H1 (cell line): ENCODE data around the gene NTN1. TPM values are rescaled to one million over a fixed set of nuclear protein-coding genes. Genes with fewer than 3 reads are reported as not detected.

Source experiments
- CTCF ChIA-PET: fragments of 300-600 bp; sonication (Branson Sonifier 250); formaldehyde crosslinking; loops from one replicate; lab custom pipeline; 2021; ENCODE audit not compliant: partially characterized antibody; lab: Charles Lee
- POLR2A ChIA-PET: fragments of 300-600 bp; sonication (Branson Sonifier 250); formaldehyde crosslinking; loops from one replicate; lab custom pipeline; 2021; ENCODE audit warnings: inconsistent platforms; ENCODE audit not compliant: partially characterized antibody; lab: Charles Lee
- DNase-seq, 2 experiments: peaks; one replicate each; pipeline versions ENCODE4 v3.0.0 to v3.0.0-alpha.2; 2010 to 2022; ENCODE audit warnings: low spot score in 2 of 2, low read depth in 1 of 2, mixed read lengths in 1 of 2
- FAIRE-seq: peaks from 2 replicates; lab custom pipeline; 2011; peaks lifted over from hg19 to GRCh38; lab: Jason Lieb, UNC
- H2AFZ ChIP-seq: 2 replicates; pipeline ENCODE4 v1.8.1; 2012; ENCODE audit warnings: low read length, inconsistent platforms
- H2AK5ac ChIP-seq: 2 replicates; pipeline ENCODE4 v1.6.1; 2013; ENCODE audit warnings: low read depth, low read length
- H2BK120ac ChIP-seq: replicated peaks from 2 replicates; pipeline ENCODE3; 2013; ENCODE audit warnings: low read depth, low read length, inconsistent platforms
- H2BK12ac ChIP-seq: 2 replicates; pipeline ENCODE4 v1.6.1; 2013; ENCODE audit warnings: low read depth, low read length
- H2BK15ac ChIP-seq: 2 replicates; pipeline ENCODE4 v1.6.1; 2013; ENCODE audit warnings: low read length
- H2BK20ac ChIP-seq: 2 replicates; pipeline ENCODE4 v1.6.1; 2013; ENCODE audit warnings: low read length
- H2BK5ac ChIP-seq: 2 replicates; pipeline ENCODE4 v1.6.1; 2013; ENCODE audit warnings: low read depth, low read length
- H3K14ac ChIP-seq: 2 replicates; pipeline ENCODE4 v1.6.1; 2013; ENCODE audit warnings: inconsistent platforms; ENCODE audit not compliant: insufficient read length
- H3K18ac ChIP-seq: 2 replicates; pipeline ENCODE4 v1.6.1; 2013; ENCODE audit warnings: low read length; ENCODE audit errors: extremely low read depth
- H3K23ac ChIP-seq: 2 replicates; pipeline ENCODE4 v1.6.1; 2013; ENCODE audit warnings: inconsistent platforms; ENCODE audit not compliant: insufficient read length
- H3K23me2 ChIP-seq: 2 replicates; pipeline ENCODE4 v1.6.1; 2013; ENCODE audit warnings: low read depth, low read length
- H3K27ac ChIP-seq: 2 replicates; pipeline ENCODE4 v1.6.1; 2011; ENCODE audit warnings: low read depth, low read length, inconsistent platforms
- H3K27me3 ChIP-seq, 4 experiments: replicated peaks in 1 of 4; 1 replicate in 1 of 4; 2 replicates in 3 of 4; pipeline versions ENCODE4 v1.6.1 to v1.8.1; 2011 to 2013; ENCODE audit warnings: low read length in 3 of 4, mild to moderate bottlenecking in 3 of 4, inconsistent platforms in 2 of 4, mixed read lengths in 2 of 4, moderate library complexity in 1 of 4; ENCODE audit not compliant: control insufficient read depth in 3 of 4, insufficient read depth in 3 of 4; ENCODE audit errors: extremely low read depth in 1 of 4
- H3K36me3 ChIP-seq, 4 experiments: 2 replicates each; pipeline versions ENCODE4 v1.6.1 to v1.8.1; 2011 to 2013; ENCODE audit warnings: mild to moderate bottlenecking in 4 of 4, low read length in 3 of 4, moderate library complexity in 2 of 4, control low read depth in 1 of 4, inconsistent platforms in 1 of 4; ENCODE audit not compliant: insufficient read depth in 4 of 4, control insufficient read depth in 2 of 4
- H3K4ac ChIP-seq: replicated peaks from 2 replicates; pipeline ENCODE3; 2013; ENCODE audit warnings: low read length, low read depth, mixed read lengths, inconsistent platforms; ENCODE audit not compliant: insufficient read length
- H3K4me1 ChIP-seq, 4 experiments: replicated peaks in 1 of 4; 1 replicate in 1 of 4; 2 replicates in 3 of 4; pipeline versions ENCODE4 v1.6.1 to v1.8.1; 2011 to 2013; ENCODE audit warnings: low read length in 3 of 4, inconsistent platforms in 2 of 4, mixed read lengths in 1 of 4; ENCODE audit not compliant: insufficient read depth in 4 of 4, control insufficient read depth in 3 of 4
- H3K4me2 ChIP-seq, 2 experiments: 2 replicates each; pipeline versions ENCODE4 v1.6.1 to v1.8.1; 2011 to 2013; ENCODE audit warnings: low read depth in 2 of 2, low read length in 2 of 2, control low read depth in 1 of 2, inconsistent platforms in 1 of 2, mild to moderate bottlenecking in 1 of 2; ENCODE audit not compliant: insufficient read depth in 1 of 2
- H3K4me3 ChIP-seq, 4 experiments: fragments of 200-600, 300-600 bp in 1 of 4; sonication (generic), shearing (Covaris generic), sonication (Bioruptor Twin) in 1 of 4; 2 replicates each; pipeline versions ENCODE4 v1.5.1 to v1.8.1; 2011 to 2016; ENCODE audit warnings: low read length in 4 of 4, low read depth in 3 of 4, control low read depth in 2 of 4, inconsistent platforms in 2 of 4, mild to moderate bottlenecking in 2 of 4, mixed read lengths in 1 of 4, moderate library complexity in 1 of 4; ENCODE audit not compliant: insufficient read depth in 2 of 4; ENCODE audit errors: extremely low read depth in 1 of 4
- H3K56ac ChIP-seq: replicated peaks from 2 replicates; pipeline ENCODE3; 2013; ENCODE audit warnings: low read depth, mild to moderate bottlenecking, mixed read lengths, low read length, inconsistent platforms; ENCODE audit not compliant: insufficient read length
- H3K79me1 ChIP-seq: 2 replicates; pipeline ENCODE4 v1.6.1; 2013; ENCODE audit warnings: low read depth, low read length, control low read depth
- H3K79me2 ChIP-seq, 2 experiments: 2 replicates each; pipeline versions ENCODE4 v1.6.1 to v1.8.1; 2012 to 2013; ENCODE audit warnings: low read length in 2 of 2, mild to moderate bottlenecking in 2 of 2, inconsistent platforms in 1 of 2; ENCODE audit not compliant: insufficient read depth in 2 of 2, control insufficient read depth in 1 of 2
- H3K9ac ChIP-seq, 4 experiments: replicated peaks in 1 of 4; 1 replicate in 1 of 4; 2 replicates in 3 of 4; pipeline versions ENCODE4 v1.6.1 to v1.8.1; 2011 to 2013; ENCODE audit warnings: low read depth in 3 of 4, low read length in 3 of 4, control low read depth in 2 of 4, mild to moderate bottlenecking in 2 of 4, moderate library complexity in 2 of 4, inconsistent platforms in 1 of 4; ENCODE audit errors: extremely low read depth in 1 of 4
- H3K9me3 ChIP-seq, 2 experiments: 2 replicates each; pipeline versions ENCODE4 v1.6.1 to v1.8.1; 2012 to 2013; ENCODE audit warnings: mild to moderate bottlenecking in 2 of 2, moderate library complexity in 2 of 2, control low read depth in 1 of 2, inconsistent platforms in 1 of 2, low read depth in 1 of 2, low read length in 1 of 2, mixed read lengths in 1 of 2; ENCODE audit not compliant: insufficient read depth in 2 of 2
- H4K20me1 ChIP-seq, 2 experiments: replicated peaks in 1 of 2; 2 replicates each; pipeline versions ENCODE3 to v1.8.1; 2011 to 2013; ENCODE audit warnings: inconsistent platforms in 2 of 2, low read length in 2 of 2, mild to moderate bottlenecking in 1 of 2; ENCODE audit not compliant: insufficient read depth in 2 of 2, control insufficient read depth in 1 of 2
- H4K5ac ChIP-seq: 2 replicates; pipeline ENCODE4 v1.6.1; 2013; ENCODE audit warnings: low read length, low read depth, mixed read lengths, inconsistent platforms; ENCODE audit not compliant: insufficient read length
- H4K8ac ChIP-seq: 2 replicates; pipeline ENCODE4 v1.8.0; 2013; ENCODE audit warnings: mild to moderate bottlenecking, moderate library complexity, low read length, inconsistent platforms; ENCODE audit not compliant: insufficient read depth; ENCODE audit errors: extremely low read depth
- H4K91ac ChIP-seq: replicated peaks from 2 replicates; pipeline ENCODE3; 2013; ENCODE audit warnings: low read length, mixed read lengths, inconsistent platforms; ENCODE audit not compliant: insufficient read length
- ASH2L ChIP-seq: fragments of 200-600, 300-600 bp; sonication (generic); IDR thresholded peaks from one replicate; pipeline ENCODE4 v1.7.1; 2017; ENCODE audit warnings: low read length
- CBX8 ChIP-seq: fragments of 300-800, 300-1000 bp; sonication (generic); IDR thresholded peaks from 2 replicates; pipeline ENCODE4 v1.7.1; 2016; ENCODE audit warnings: low read depth, low read length, borderline replicate concordance
- GABPA ChIP-seq: IDR thresholded peaks from 2 replicates; pipeline ENCODE4 v1.6.1; 2011; ENCODE audit warnings: mild to moderate bottlenecking, low read length, moderate library complexity, borderline replicate concordance; ENCODE audit not compliant: insufficient read depth
- GTF2F1 ChIP-seq: IDR thresholded peaks from 2 replicates; pipeline ENCODE4 v1.6.1; 2012; ENCODE audit warnings: low read depth, low read length, improper control_type of control experiment, borderline replicate concordance
- HDAC6 ChIP-seq: IDR thresholded peaks from one replicate; pipeline ENCODE4 v1.7.1; 2012; ENCODE audit warnings: low read depth, mild to moderate bottlenecking, inconsistent platforms, low read length, moderate library complexity
- JUND ChIP-seq: IDR thresholded peaks from 2 replicates; pipeline ENCODE4 v1.6.1; 2011; ENCODE audit warnings: mild to moderate bottlenecking, improper control_type of control experiment, low read length
- KDM4A ChIP-seq: IDR thresholded peaks from one replicate; pipeline ENCODE4 v1.7.1; 2012; ENCODE audit warnings: low read depth, mild to moderate bottlenecking, moderate library complexity, low read length, inconsistent platforms; ENCODE audit not compliant: severe bottlenecking
- POLR2A ChIP-seq, 2 experiments: IDR thresholded peaks; 1 replicate in 1 of 2; 2 replicates in 1 of 2; pipeline ENCODE4 v1.6.1; 2011; ENCODE audit warnings: low read depth in 2 of 2, low read length in 2 of 2, mild to moderate bottlenecking in 2 of 2; ENCODE audit errors: control extremely low read depth in 1 of 2
- SIN3A ChIP-seq, 2 experiments: IDR thresholded peaks in 1 of 2; conservative IDR thresholded peaks in 1 of 2; 2 replicates each; pipeline ENCODE4 v1.6.1; 2011 to 2012; ENCODE audit warnings: low read length in 2 of 2, improper control_type of control experiment in 1 of 2, low read depth in 1 of 2, mild to moderate bottlenecking in 1 of 2
- SIX5 ChIP-seq: IDR thresholded peaks from 2 replicates; pipeline ENCODE4 v1.6.1; 2011; ENCODE audit warnings: mild to moderate bottlenecking, low read depth, low read length
- SP4 ChIP-seq: IDR thresholded peaks from 2 replicates; pipeline ENCODE4 v1.6.1; 2012; ENCODE audit warnings: low read length, inconsistent platforms
- TEAD4 ChIP-seq: IDR thresholded peaks from 2 replicates; pipeline ENCODE4 v1.6.1; 2012; ENCODE audit warnings: low read depth, low read length, inconsistent platforms, mixed read lengths
- ZNF274 ChIP-seq: IDR thresholded peaks from 2 replicates; pipeline ENCODE4 v1.7.0; 2012; ENCODE audit warnings: low read length, borderline replicate concordance; ENCODE audit errors: extremely low read depth
- WGBS, 2 experiments: shearing (Covaris generic) in 1 of 2; methylation state at CpG; one replicate each; pipeline versions ENCODE4 v1.1.6 to v1.1.7; 2013 to 2015; ENCODE audit warnings: low lambda C conversion rate in 2 of 2, mixed read lengths in 2 of 2, inconsistent platforms in 1 of 2, low coverage in 1 of 2, missing lambda C conversion rate in 1 of 2; ENCODE audit not compliant: insufficient replicate concordance in 2 of 2, insufficient coverage in 1 of 2, insufficient read length in 1 of 2; ENCODE audit errors: extremely low coverage in 1 of 2, missing lambda C conversion rate in 1 of 2; 5-methylcytosine and 5-hydroxymethylcytosine counted together
- polyA plus RNA-seq, 7 experiments: library from polyadenylated mRNA; depleted of rRNA in 3 of 7; stranded (reverse) in 5 of 7; unstranded in 2 of 7; fragments of >200 nt in 5 of 7; fragments of 200-250 nt in 2 of 7; gene quantifications; 1 replicate in 5 of 7; 2 replicates in 1 of 7; 4 replicates in 1 of 7; pipeline versions ENCODE4 v1.2.1 to v1.2.3, GENCODE V29; 2011 to 2013; ENCODE audit warnings: missing spikeins in 2 of 7, mixed read lengths in 2 of 7
- total RNA-seq: library from RNA; stranded (reverse); fragmentation: NEBNext Ultra II Directional; extraction: Animal tissue kit (Norgen Biotek cat#: 25700); gene quantifications from 2 replicates; pipeline ENCODE4 v1.2.1, GENCODE V29; 2021

Gene NTN1
- total and polyA plus RNA-seq, 2 of the 8 experiments (the other 6 are each of a cell fraction or from before 2014, with no cell fraction given) = 2.0 to 2.3 TPM

DNA sequence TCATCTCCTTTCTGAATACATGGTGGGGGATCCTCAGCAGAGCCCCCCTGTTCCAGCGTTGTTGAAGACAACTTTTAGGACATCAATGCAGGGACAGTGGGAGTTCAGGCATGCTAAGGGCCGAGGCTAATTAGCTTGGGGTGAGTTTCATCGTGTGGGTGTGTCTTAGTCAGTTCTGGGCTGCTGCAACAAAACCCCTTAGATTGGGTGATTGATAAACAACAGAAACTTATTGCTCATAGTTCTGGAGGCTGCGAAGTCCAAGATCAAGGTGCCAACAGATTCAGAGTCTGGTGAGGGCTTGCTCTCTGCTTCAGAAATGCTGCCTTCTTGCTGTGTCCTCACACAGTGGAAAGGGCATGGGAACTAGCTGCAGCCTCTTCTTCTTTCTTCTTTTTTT is 214.0 kb downstream of the NTN1 start:
- no peak overlapping the region for H2BK12ac ChIP-seq
- H2BK20ac ChIP-seq = no peak overlapping the region
- H3K4me2 ChIP-seq = no peak overlapping the region
- 96% methylated on average over 4 of the region's 4 CpGs; no CpG with 5 or more reads in 1 of the 2 experiments for WGBS, 2 experiments
- no peaks in the 10 kb centered on the region for H4K20me1 ChIP-seq
- H3K4me1 ChIP-seq = peaks cover 0 to 10% (median 7%) of the 10 kb centered on the region in 4 experiments; a peak in 6 of 7 replicates
- H2AK5ac ChIP-seq = 0 out of 2 replicates have a peak overlapping the region, but pooled peaks have one; percentile 53
- no peak overlapping the region for H3K4me3 ChIP-seq
- no peak overlapping the region for H3K18ac ChIP-seq
- no peak overlapping the region for H3K4ac ChIP-seq
- no peak overlapping the region for H4K91ac ChIP-seq
- DNase-seq (no peak), FAIRE-seq (no peak)
- CTCF ChIA-PET = no interaction called here
- H2BK120ac ChIP-seq = no peak overlapping the region
- H3K79me2 ChIP-seq = no peaks in the 10 kb centered on the region
- no peak overlapping the region for H4K8ac ChIP-seq
- no peak overlapping the region for H3K14ac ChIP-seq
- peaks cover 8% of the 10 kb centered on the region for H3K23me2 ChIP-seq
- H2AFZ ChIP-seq = no peak overlapping the region
- H4K5ac ChIP-seq = no peak overlapping the region
- H2BK15ac ChIP-seq = no peak overlapping the region
- H3K9me3 ChIP-seq = no peaks in the 10 kb centered on the region
- POLR2A ChIA-PET = interaction anchor here (1.1 kb wide), 1 partner anchor 9 kb away, joined by 3 read pairs; no protein-coding TSS in a partner anchor
- no peaks in the 10 kb centered on the region for H3K79me1 ChIP-seq
- no peak overlapping the region for H3K27ac ChIP-seq
- H3K23ac ChIP-seq = no peak overlapping the region
- peaks cover 0 to 14% (median 9%) of the 10 kb centered on the region in 4 experiments; a peak in 6 of 7 replicates for H3K27me3 ChIP-seq
- H3K9ac ChIP-seq = no peak overlapping the region
- H3K56ac ChIP-seq = no peak overlapping the region
- H3K36me3 ChIP-seq = no peaks in the 10 kb centered on the region
- H2BK5ac ChIP-seq = no peak overlapping the region
- TF ChIP-seq ASH2L = no peak
- no peak for TF ChIP-seq SP4
- TF ChIP-seq SIN3A (conservative IDR thresholded peaks at IDR 0.05 in 1 of 2, IDR thresholded peaks at IDR 0.05 in 1 of 2; ENCODE audit: low read depth in 1 of 2, low read length in 2 of 2) = no peak
- no peak for TF ChIP-seq GABPA
- no peak for TF ChIP-seq SIX5
- TF ChIP-seq HDAC6 = no peak
- no peak for TF ChIP-seq ZNF274
- TF ChIP-seq CBX8 = no peak
- TF ChIP-seq TEAD4 = no peak
- TF ChIP-seq GTF2F1 = no peak
- no peak for TF ChIP-seq JUND
- no peak for TF ChIP-seq POLR2A (IDR thresholded peaks at IDR 0.05; ENCODE audit: control extremely low read depth in 1 of 2, low read depth in 2 of 2, low read length in 2 of 2)
- no peak for TF ChIP-seq KDM4A
